Astrocyte of the cerebellum (primary cell): ENCODE results near the gene TIMM50.

Source experiments
- DNase-seq: peaks from one replicate; pipeline ENCODE4 v3.0.0-alpha.2; 2011; ENCODE audit warnings: low read depth
- H3K4me3 ChIP-seq: 2 replicates; pipeline ENCODE4 v1.5.1; 2011; ENCODE audit warnings: mild to moderate bottlenecking, low read depth, low read length, moderate library complexity
- in situ Hi-C: cut with HindIII; loops from 2 replicates; pipeline ENCODE4 v1.10.0; 2017; ENCODE audit warnings: low sequenced_read_pairs
- TF ChIP-seq, protein P1 (sequence below): IDR thresholded peaks from 2 replicates; pipeline ENCODE4 v1.5.1; 2012; ENCODE audit warnings: low read length, low read depth, moderate library complexity, mild to moderate bottlenecking; ENCODE audit errors: missing control alignments

TIMM50 gene

GRCh38 chr19:39517432-39517831 lies 36.8 kb downstream of the TIMM50 start:
- in situ Hi-C loops, result no loop called here
- DNase-seq, result no peak
- TF ChIP-seq, protein P1, sequence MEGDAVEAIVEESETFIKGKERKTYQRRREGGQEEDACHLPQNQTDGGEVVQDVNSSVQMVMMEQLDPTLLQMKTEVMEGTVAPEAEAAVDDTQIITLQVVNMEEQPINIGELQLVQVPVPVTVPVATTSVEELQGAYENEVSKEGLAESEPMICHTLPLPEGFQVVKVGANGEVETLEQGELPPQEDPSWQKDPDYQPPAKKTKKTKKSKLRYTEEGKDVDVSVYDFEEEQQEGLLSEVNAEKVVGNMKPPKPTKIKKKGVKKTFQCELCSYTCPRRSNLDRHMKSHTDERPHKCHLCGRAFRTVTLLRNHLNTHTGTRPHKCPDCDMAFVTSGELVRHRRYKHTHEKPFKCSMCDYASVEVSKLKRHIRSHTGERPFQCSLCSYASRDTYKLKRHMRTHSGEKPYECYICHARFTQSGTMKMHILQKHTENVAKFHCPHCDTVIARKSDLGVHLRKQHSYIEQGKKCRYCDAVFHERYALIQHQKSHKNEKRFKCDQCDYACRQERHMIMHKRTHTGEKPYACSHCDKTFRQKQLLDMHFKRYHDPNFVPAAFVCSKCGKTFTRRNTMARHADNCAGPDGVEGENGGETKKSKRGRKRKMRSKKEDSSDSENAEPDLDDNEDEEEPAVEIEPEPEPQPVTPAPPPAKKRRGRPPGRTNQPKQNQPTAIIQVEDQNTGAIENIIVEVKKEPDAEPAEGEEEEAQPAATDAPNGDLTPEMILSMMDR, result no peak
- H3K4me3 ChIP-seq, result no peak overlapping the region

GRCh38 chr19:39518458-39518857 lies 37.8 kb downstream of the TIMM50 start:
- in situ Hi-C loops, result no loop called here
- no peak for DNase-seq
- H3K4me3 ChIP-seq, result no peak overlapping the region
- TF ChIP-seq, protein P1, result no peak

GRCh38 chr19:39518975-39519374 lies 38.3 kb downstream of the TIMM50 start:
- no peak overlapping the region for H3K4me3 ChIP-seq
- TF ChIP-seq, protein P1, result no peak
- DNase-seq, result no peak
- in situ Hi-C loops, result no loop called here

DNA sequence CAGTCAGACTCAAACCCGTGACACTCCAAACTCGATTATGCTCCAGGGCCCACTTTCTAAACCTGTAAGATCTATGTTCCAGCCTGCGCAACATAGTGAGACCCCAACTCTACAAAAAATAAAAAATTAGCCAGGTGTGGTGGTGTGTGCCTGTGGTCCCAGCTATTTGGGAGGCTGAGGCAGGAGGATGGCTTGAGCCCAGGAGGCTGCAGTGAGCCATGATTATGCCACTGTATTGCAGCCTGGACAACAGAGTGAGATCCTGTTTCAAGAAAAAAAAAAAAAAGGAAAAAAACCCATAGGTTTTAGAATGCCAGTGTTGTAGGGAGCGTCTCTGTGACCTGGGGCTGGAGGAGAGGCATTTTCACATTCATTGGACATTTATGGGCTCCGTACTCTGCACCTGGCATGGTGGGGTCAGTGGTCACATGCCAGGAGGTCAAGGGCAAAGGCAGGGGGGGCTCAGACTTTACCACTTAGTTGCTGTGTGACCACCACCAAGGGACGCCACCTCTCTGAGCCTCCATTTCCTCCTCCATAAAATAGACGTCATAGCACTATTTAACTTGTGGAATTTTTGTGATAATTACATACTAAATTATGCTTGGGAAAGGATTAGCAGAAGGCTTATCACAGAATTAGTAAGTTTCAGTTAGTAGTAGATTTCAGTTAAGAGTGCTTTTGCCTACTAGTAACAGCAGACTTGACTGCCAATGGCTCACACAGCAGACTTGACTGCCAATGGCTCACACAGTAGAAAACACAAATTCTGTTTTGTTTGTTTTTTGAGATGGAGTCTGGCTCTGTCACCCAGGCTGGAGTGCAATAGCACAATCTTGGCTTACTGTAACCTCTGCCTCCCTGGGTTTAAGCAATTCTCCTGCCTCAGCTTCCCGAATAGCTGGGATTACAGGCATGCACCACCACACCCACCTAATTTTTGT lies 40.2 kb downstream of the TIMM50 start:
- TF ChIP-seq, protein P1, result no peak
- no peak for DNase-seq
- in situ Hi-C loops, result no loop called here
- H3K4me3 ChIP-seq, result no peak overlapping the region

DNA sequence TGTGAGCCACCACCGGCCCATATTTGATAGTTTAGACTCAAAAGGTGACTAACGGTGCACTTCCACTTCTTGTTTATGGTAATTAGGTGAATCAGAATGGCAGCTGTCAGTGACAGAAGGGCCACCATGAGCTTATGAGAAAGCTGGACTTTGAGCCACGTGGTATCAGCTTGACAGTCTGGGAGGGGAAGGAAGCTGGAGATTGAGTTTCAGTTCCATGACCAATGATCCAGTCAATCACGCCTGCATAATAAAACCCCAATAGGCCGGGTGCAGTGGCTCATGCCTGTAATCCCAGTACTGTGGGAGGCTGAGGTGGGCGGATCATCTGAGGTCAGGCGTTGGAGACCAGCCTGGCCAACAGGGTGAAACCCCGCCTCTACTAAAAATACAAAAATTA lies 43.9 kb downstream of the TIMM50 start:
- in situ Hi-C loops, result no loop called here

GRCh38 chr19:39525205-39525604 lies 44.6 kb downstream of the TIMM50 start:
- DNase-seq, result no peak
- in situ Hi-C loops, result no loop called here
- no peak overlapping the region for H3K4me3 ChIP-seq
- TF ChIP-seq, protein P1, result no peak

More for the DNA sequence above, 43.9 kb downstream of the TIMM50 start:
- H3K4me3 ChIP-seq, result no peak overlapping the region
- DNase-seq, result no peak
- TF ChIP-seq, protein P1, result no peak
